Measurements from ENCODE around the gene PTPN5.

GRCh38 chr11:18756889-18757288 lies 34.7 kb downstream of the PTPN5 start:
- no peak for TF ChIP-seq CTCF (IDR thresholded peaks at IDR 0.05)
- TF ChIP-seq POLR2AphosphoS5 (IDR thresholded peaks at IDR 0.05), result no peak
- no peak for TF ChIP-seq EP300 (IDR thresholded peaks at IDR 0.05)
